Upper lobe of left lung (tissue), 6 donors: ENCODE results near the gene GFI1B. TPM values are rescaled to one million over a fixed set of nuclear protein-coding genes. Genes with fewer than 3 reads are reported as not detected.
A peak's percentile ranks its signal among the peaks of the same experiment; 100 is the strongest.
"Not testable (repeated sequence)": the region's sequence is repeated elsewhere in the genome, so short reads cannot be mapped to it uniquely, and the experiment has no call there.

Source experiments
- ATAC-seq, 2 donors: fragments of 200-7000 bp; cut with Tn5 transposase; one replicate each; pipeline ENCODE4 v1.9.1; 2022; ENCODE audit warnings: mild to moderate bottlenecking in 2 of 2, moderate library complexity in 2 of 2; ENCODE audit not compliant: low FRiP score in 2 of 2
- DNase-seq, 2 donors: peaks; one replicate each; pipeline ENCODE4 v3.0.0-alpha.2; 2019 to 2020
- H3K27ac ChIP-seq, 4 donors: fragments of 200-600 bp; sonication (generic); one replicate each; pipeline ENCODE4 v1.5.1; 2016 to 2019
- H3K27me3 ChIP-seq, 4 donors: fragments of 200-600 bp; sonication (generic); one replicate each; pipeline ENCODE4 v1.5.1; 2017 to 2019
- H3K36me3 ChIP-seq, 4 donors: fragments of 200-600 bp; sonication (generic); one replicate each; pipeline ENCODE4 v1.5.1; 2016 to 2019
- H3K4me1 ChIP-seq, 4 donors: fragments of 200-600 bp; sonication (generic); one replicate each; pipeline ENCODE4 v1.5.1; 2018 to 2019
- H3K4me3 ChIP-seq, 4 donors: fragments of 200-600 bp; sonication (generic); one replicate each; pipeline ENCODE4 v1.5.1; 2017 to 2019; ENCODE audit warnings: mild to moderate bottlenecking in 2 of 4, moderate library complexity in 1 of 4
- H3K9me3 ChIP-seq, 4 donors: fragments of 200-600 bp; sonication (generic); one replicate each; pipeline ENCODE4 v1.5.1; 2018 to 2019
- WGBS, 2 donors: methylation state at CpG; one replicate each; pipeline ENCODE4 v1.1.5; 2017 to 2018; 5-methylcytosine and 5-hydroxymethylcytosine counted together
- small RNA-seq, 4 donors: library from RNA; depleted of rRNA; stranded (forward); fragments of <200 nt; gene quantifications; one replicate each; pipeline ENCODE3, GENCODE V24; 2016
- total RNA-seq, 6 donors: library from RNA; depleted of rRNA in 4 of 6; stranded (reverse); fragments of >200 nt in 4 of 6; gene quantifications; one replicate each; pipeline versions ENCODE4 v1.1.0 to v1.2.1, GENCODE V29; 2016 to 2021
- TF ChIP-seq, protein P1 (sequence below), 6 experiments: fragments of 450-650 bp in 4 of 6; fragments of 200-600 bp in 2 of 6; sonication (generic) in 2 of 6; IDR thresholded peaks; one replicate each; pipeline ENCODE4 v1.5.1; 2016 to 2019; ENCODE audit warnings: antibody characterized with exemption in 6 of 6
- donor health status: DM: no; HTN: no; CAD: no; lungs with moderate emphysema.
- donor health status: DM: no; HTN: yes; CAD: no; lungs with severe emphysema.

The GFI1B gene
- total RNA-seq, 6 donors from 2014 or later = 0.97 to 3.5 (median 1.9) TPM

DNA sequence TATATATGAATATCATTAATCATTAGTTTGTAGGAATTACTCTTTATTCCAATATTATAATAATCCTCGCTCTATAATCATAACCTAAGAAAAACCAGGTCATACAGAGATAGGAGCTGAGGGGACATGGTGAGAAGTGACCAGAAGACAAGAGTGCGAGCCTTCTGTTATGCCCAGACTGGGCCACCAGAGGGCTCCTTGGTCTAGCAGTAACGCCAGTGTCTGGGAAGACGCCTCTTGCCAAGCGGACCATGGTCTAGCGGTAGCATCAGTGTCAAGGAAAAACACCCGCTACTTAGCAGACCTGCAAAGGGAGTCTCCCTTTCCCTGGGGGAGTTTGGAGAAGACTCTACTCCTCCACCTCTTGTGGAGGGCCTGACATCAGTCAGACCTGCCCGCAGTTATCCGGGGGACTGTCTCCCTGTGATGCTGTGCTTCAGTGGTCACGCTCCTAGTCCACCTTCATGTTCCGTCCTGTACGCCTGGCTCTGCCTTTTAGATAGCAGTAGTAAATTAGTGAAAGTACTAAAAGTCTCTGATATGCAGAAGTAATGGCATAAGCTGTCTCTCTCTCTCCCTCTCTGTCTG lies 62.5 kb downstream of the GFI1B start:
- WGBS, 2 donors = 90 to 95% methylated on average over 12 of the region's 12 CpGs
- H3K4me1 ChIP-seq, H3K9me3 ChIP-seq, ATAC-seq, H3K27me3 ChIP-seq, H3K4me3 ChIP-seq, H3K27ac ChIP-seq: not testable (repeated sequence)
- TF ChIP-seq, protein P1, sequence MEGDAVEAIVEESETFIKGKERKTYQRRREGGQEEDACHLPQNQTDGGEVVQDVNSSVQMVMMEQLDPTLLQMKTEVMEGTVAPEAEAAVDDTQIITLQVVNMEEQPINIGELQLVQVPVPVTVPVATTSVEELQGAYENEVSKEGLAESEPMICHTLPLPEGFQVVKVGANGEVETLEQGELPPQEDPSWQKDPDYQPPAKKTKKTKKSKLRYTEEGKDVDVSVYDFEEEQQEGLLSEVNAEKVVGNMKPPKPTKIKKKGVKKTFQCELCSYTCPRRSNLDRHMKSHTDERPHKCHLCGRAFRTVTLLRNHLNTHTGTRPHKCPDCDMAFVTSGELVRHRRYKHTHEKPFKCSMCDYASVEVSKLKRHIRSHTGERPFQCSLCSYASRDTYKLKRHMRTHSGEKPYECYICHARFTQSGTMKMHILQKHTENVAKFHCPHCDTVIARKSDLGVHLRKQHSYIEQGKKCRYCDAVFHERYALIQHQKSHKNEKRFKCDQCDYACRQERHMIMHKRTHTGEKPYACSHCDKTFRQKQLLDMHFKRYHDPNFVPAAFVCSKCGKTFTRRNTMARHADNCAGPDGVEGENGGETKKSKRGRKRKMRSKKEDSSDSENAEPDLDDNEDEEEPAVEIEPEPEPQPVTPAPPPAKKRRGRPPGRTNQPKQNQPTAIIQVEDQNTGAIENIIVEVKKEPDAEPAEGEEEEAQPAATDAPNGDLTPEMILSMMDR (IDR thresholded peaks at IDR 0.05) = peak; percentile 28 to 56 (median 40)
- peak in 1 of 2 donors; percentile 40 for DNase-seq
- peaks cover 14 to 46% (median 41%) of the 10 kb centered on the region in 4 donors for H3K36me3 ChIP-seq

Small RNA genes lying within 50 kb of the gene (small RNA-seq; reads per million reads assigned to genes)
- gene AL593851.1 = 0 reads per million in 4 donors
- 0.26 to 1.1 (median 0.81) reads per million in 4 donors for gene MIR548AW
- gene RNU7-21P = 0 reads per million in 4 donors

Other genes starting within 250 kb of the GFI1B start
- 1 to 10 TPM in 5 of 6 donors, under 1 TPM in 1; 0.44 to 8.4 (median 3.6) TPM for gene AK8, start 100.4 kb upstream of the GFI1B start, total RNA-seq
- 10 to 100 TPM in 2 of 6 donors, 1 to 10 TPM in 4; 4.4 to 27.1 (median 7.1) TPM for gene SPACA9, start 99.8 kb upstream of the GFI1B start, total RNA-seq
- 100 to 1,000 TPM in 1 of 6 donors, 10 to 100 TPM in 5; 34.4 to 185 (median 50.0) TPM for gene TSC1, start 34.1 kb upstream of the GFI1B start, total RNA-seq
- 100 to 1,000 TPM in 1 of 6 donors, 10 to 100 TPM in 5; 40.9 to 133 (median 49.7) TPM for gene GTF3C5, start 52.3 kb downstream of the GFI1B start, total RNA-seq
- gene CEL, start 83.3 kb downstream of the GFI1B start, total RNA-seq = 1 to 10 TPM in 3 of 6 donors, under 1 TPM in 2, not detected in 1; 0.15 to 9.4 (median 1.1) TPM
- gene RALGDS, start 142.5 kb downstream of the GFI1B start, total RNA-seq = 100 to 1,000 TPM in 3 of 6 donors, 10 to 100 TPM in 3; 57.1 to 117 (median 88.9) TPM
- 10 to 100 TPM in 5 of 6 donors, 1 to 10 TPM in 1; 9.1 to 71.2 (median 36.0) TPM for gene GBGT1, start 185.2 kb downstream of the GFI1B start, total RNA-seq
- not detected for gene OBP2B, start 230.6 kb downstream of the GFI1B start, total RNA-seq